Panc1 (cell line): ENCODE data around the gene HCN2. TPM values are rescaled to one million over a fixed set of nuclear protein-coding genes. Genes with fewer than 3 reads are reported as not detected.
A peak's percentile ranks its signal among the peaks of the same experiment; 100 is the strongest.

ENCODE experiments used
- ATAC-seq: fragments of 200-7000 bp; cut with Tn5 transposase; 2 replicates; pipeline ENCODE4 v1.9.1; 2020; ENCODE audit warnings: mild to moderate bottlenecking, moderate library complexity
- BruUV-seq: library from RNA; stranded (reverse); fragments of 400-500 nt; replicated peaks from 2 replicates; lab custom pipeline; 2021; lab: Mats Ljungman, UMichigan
- CTCF ChIA-PET: fragments of 300-600 bp; sonication (Branson Sonifier 250); formaldehyde crosslinking; loops from one replicate; lab custom pipeline; 2022; ENCODE audit warnings: antibody characterized with exemption; lab: Charles Lee
- POLR2A ChIA-PET: fragments of 300-600 bp; sonication (Branson Sonifier 250); formaldehyde crosslinking; loops from one replicate; lab custom pipeline; 2022; ENCODE audit warnings: antibody characterized with exemption; lab: Charles Lee
- DNase-seq: peaks from one replicate; pipeline ENCODE4 v3.0.0-alpha.2; 2010; ENCODE audit warnings: low read depth, low spot score
- H3K27ac ChIP-seq: 2 replicates; pipeline ENCODE4 v1.5.1; 2011; ENCODE audit warnings: mild to moderate bottlenecking, low read length, inconsistent platforms
- H3K27me3 ChIP-seq: fragments of 200-500 bp; sonication (Bioruptor generic); 2 replicates; pipeline ENCODE4 v1.6.0; 2014; ENCODE audit warnings: low read length, inconsistent platforms; ENCODE audit not compliant: control insufficient read depth, insufficient read depth
- H3K36me3 ChIP-seq: fragments of 200-500 bp; sonication (Bioruptor generic); 2 replicates; pipeline ENCODE4 v1.5.1; 2014; ENCODE audit warnings: inconsistent platforms, mild to moderate bottlenecking, low read length, moderate library complexity; ENCODE audit not compliant: control insufficient read depth, insufficient read depth
- H3K4me1 ChIP-seq: 2 replicates; pipeline ENCODE4 v1.5.1; 2011; ENCODE audit warnings: inconsistent platforms, mild to moderate bottlenecking, low read length, moderate library complexity; ENCODE audit not compliant: control insufficient read depth, insufficient read depth
- H3K4me3 ChIP-seq, 2 experiments: 2 replicates each; pipeline ENCODE4 v1.5.1; 2011 to 2012; ENCODE audit warnings: low read depth in 2 of 2, low read length in 2 of 2, mild to moderate bottlenecking in 2 of 2, inconsistent platforms in 1 of 2, moderate library complexity in 1 of 2
- H3K9me3 ChIP-seq: fragments of 200-500 bp; sonication (Bioruptor generic); 2 replicates; pipeline ENCODE4 v1.5.1; 2014; ENCODE audit warnings: low read depth, mild to moderate bottlenecking, inconsistent platforms, low read length, moderate library complexity; ENCODE audit not compliant: control insufficient read depth, insufficient read depth
- CTCF ChIP-seq: fragments of 450-650 bp; IDR thresholded peaks from 2 replicates; pipeline ENCODE4 v1.5.1; 2017; ENCODE audit warnings: mild to moderate bottlenecking
- POLR2AphosphoS5 ChIP-seq: IDR thresholded peaks from 2 replicates; pipeline ENCODE4 v1.6.1; 2012; ENCODE audit warnings: mild to moderate bottlenecking, low read depth, low read length, moderate library complexity
- REST ChIP-seq, 2 experiments: IDR thresholded peaks; 2 replicates each; pipeline ENCODE4 v1.6.1; 2011 to 2012; ENCODE audit warnings: low read depth in 2 of 2, control low read depth in 1 of 2, low read length in 1 of 2, mild to moderate bottlenecking in 1 of 2, moderate library complexity in 1 of 2; ENCODE audit not compliant: insufficient read depth in 1 of 2
- SIN3A ChIP-seq: IDR thresholded peaks from 2 replicates; pipeline ENCODE4 v1.6.1; 2012; ENCODE audit warnings: low read depth, mild to moderate bottlenecking, low read length, moderate library complexity, borderline replicate concordance; ENCODE audit not compliant: insufficient read depth
- TCF7L2 ChIP-seq: IDR thresholded peaks from 2 replicates; pipeline ENCODE4 v1.6.1; 2011; ENCODE audit warnings: mild to moderate bottlenecking, low read depth, low read length, inconsistent platforms
- in situ Hi-C: cut with HindIII; loops from 2 replicates; pipeline ENCODE4 v1.10.0; 2016; ENCODE audit warnings: low sequenced_read_pairs, low pct_unique_long_range_greater_than_20kb
- intact Hi-C: fragments of 100-400 bp; cut with micrococcal nuclease; formaldehyde crosslinking; loops from one replicate; pipeline ENCODE4 v1.10.0; 2022; ENCODE audit not compliant: unreplicated experiment
- total RNA-seq: library from RNA; stranded (reverse); gene quantifications from one replicate; pipeline ENCODE4 v1.2.1, GENCODE V29; 2021; ENCODE audit not compliant: unreplicated experiment

The HCN2 gene
- total RNA-seq, 1 experiment from 2014 or later, result 15.1 TPM

DNA sequence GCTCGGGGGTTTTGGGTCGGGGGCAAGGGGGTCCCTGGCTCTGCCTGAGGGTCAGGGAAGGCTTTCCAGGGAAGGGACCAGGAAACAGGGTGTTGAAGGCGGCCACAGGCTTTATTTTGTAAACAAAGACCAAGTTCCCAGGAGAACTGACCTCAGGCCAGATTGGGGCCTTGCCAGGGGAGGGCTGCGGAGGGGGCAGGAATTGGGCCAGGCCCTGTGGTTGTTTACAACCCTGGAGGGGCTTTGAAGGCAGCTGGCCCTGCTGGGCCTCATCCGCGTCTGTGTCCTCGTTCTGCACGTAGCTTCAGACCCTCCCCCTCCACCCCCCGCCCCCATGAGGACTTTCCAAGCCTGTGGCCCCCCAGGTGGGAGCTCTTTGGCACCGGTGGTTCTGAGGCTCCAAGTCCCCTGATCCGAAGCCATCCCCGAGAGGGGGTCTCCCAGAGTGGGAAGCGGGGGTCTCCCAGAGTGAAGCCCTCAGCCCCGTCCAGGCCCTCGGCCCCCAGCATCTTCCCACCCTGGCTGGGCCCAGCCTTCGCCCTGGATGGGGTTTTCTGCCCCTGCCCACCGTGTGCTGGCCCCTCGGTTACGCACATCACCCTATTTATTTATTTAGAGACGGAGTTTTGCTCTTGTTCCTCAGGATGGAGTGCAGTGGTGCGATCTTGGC, 30.8 kb upstream of the HCN2 start:
- Histone ChIP-seq H3K9me3 (no peaks in the 10 kb centered on the region), H3K4me1 (peaks cover 3% of the 10 kb centered on the region; the same call in 1 of the 2 replicates), H3K27me3 (no peaks in the 10 kb centered on the region), H3K36me3 (no peaks in the 10 kb centered on the region), H3K27ac (no peak overlapping the region), H3K4me3 (no peak overlapping the region)
- no TSS peak for BruUV-seq
- DNase-seq (no peak), ATAC-seq (no peak)
- TF ChIP-seq POLR2AphosphoS5 (0 out of 2 replicates have a peak, but pooled peaks have one; percentile 17), REST (IDR thresholded peaks at IDR 0.05; ENCODE audit: insufficient read depth in 1 of 2, low read depth in 2 of 2, low read length in 1 of 2) (no peak)
- intact Hi-C loops, result no loop called here
- ChIA-PET POLR2A (no interaction called here), CTCF (no interaction called here)
- in situ Hi-C loops, result no loop called here

DNA sequence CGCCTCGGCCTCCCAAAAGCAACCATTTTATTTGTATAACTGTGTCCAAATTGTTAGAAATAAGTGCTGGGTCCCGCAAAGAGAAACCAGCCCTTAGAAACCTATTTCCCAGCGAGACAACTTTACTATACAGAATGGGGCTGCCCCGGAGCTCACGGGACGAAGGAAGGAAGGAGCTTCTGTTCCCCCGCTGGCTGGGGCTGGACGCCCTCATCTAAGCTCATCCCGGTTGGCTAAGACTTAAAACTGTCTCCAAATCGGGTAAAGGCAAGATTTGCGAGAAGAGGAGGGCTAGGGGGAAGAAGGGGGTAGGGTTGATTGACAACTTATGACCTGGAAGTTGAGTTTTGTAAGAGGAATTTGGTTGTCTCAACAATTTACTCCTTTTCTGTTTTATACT, 29.6 kb upstream of the HCN2 start:
- no peaks in the 10 kb centered on the region for H3K27me3 ChIP-seq
- H3K36me3 ChIP-seq, result no peaks in the 10 kb centered on the region
- H3K4me3 ChIP-seq, result no peak overlapping the region
- no peak for DNase-seq
- in situ Hi-C loops (no loop called here), intact Hi-C loops (no loop called here)
- no peak overlapping the region for H3K27ac ChIP-seq
- peaks cover 3% of the 10 kb centered on the region; the same call in 1 of the 2 replicates for H3K4me1 ChIP-seq
- POLR2A ChIA-PET, result no interaction called here
- H3K9me3 ChIP-seq, result no peaks in the 10 kb centered on the region
- BruUV-seq, result no TSS peak
- ATAC-seq, result no peak
- no peak for TF ChIP-seq POLR2AphosphoS5
- no peak for TF ChIP-seq CTCF
- no peak for TF ChIP-seq REST (IDR thresholded peaks at IDR 0.05; ENCODE audit: insufficient read depth in 1 of 2, low read depth in 2 of 2, low read length in 1 of 2)
- TF ChIP-seq SIN3A, result no peak
- TF ChIP-seq TCF7L2, result no peak
- CTCF ChIA-PET, result no interaction called here
